H1 (cell line): Measurements from ENCODE around the gene SBF2. TPM values are rescaled to one million over a fixed set of nuclear protein-coding genes. Genes with fewer than 3 reads are reported as not detected.

Experiments used
- BACH1 ChIP-seq: IDR thresholded peaks from 2 replicates; pipeline ENCODE4 v1.6.1; 2012; ENCODE audit warnings: low read length, improper control_type of control experiment
- CBX8 ChIP-seq: fragments of 300-800, 300-1000 bp; sonication (generic); IDR thresholded peaks from 2 replicates; pipeline ENCODE4 v1.7.1; 2016; ENCODE audit warnings: low read depth, low read length, borderline replicate concordance
- CEBPB ChIP-seq: IDR thresholded peaks from 2 replicates; pipeline ENCODE4 v1.6.1; 2012; ENCODE audit warnings: low read depth, low read length
- HDAC2 ChIP-seq, 2 experiments: fragments of 300-600 bp in 1 of 2; sonication (generic) in 1 of 2; IDR thresholded peaks; 2 replicates each; pipeline ENCODE4 v1.6.1; 2011 to 2012; ENCODE audit warnings: low read depth in 2 of 2, low read length in 2 of 2, mild to moderate bottlenecking in 2 of 2, moderate library complexity in 2 of 2, borderline replicate concordance in 1 of 2, inconsistent platforms in 1 of 2
- JUN ChIP-seq: IDR thresholded peaks from 2 replicates; pipeline ENCODE4 v1.6.1; 2011; ENCODE audit warnings: low read depth, mild to moderate bottlenecking, improper control_type of control experiment, low read length
- SIRT6 ChIP-seq: IDR thresholded peaks from one replicate; pipeline ENCODE4 v1.7.1; 2012; ENCODE audit warnings: low read length, inconsistent platforms
- SIX5 ChIP-seq: IDR thresholded peaks from 2 replicates; pipeline ENCODE4 v1.6.1; 2011; ENCODE audit warnings: mild to moderate bottlenecking, low read depth, low read length
- polyA plus RNA-seq, 7 experiments: library from polyadenylated mRNA; depleted of rRNA in 3 of 7; stranded (reverse) in 5 of 7; unstranded in 2 of 7; fragments of >200 nt in 5 of 7; fragments of 200-250 nt in 2 of 7; gene quantifications; 1 replicate in 5 of 7; 2 replicates in 1 of 7; 4 replicates in 1 of 7; pipeline versions ENCODE4 v1.2.1 to v1.2.3, GENCODE V29; 2011 to 2013; ENCODE audit warnings: missing spikeins in 2 of 7, mixed read lengths in 2 of 7
- total RNA-seq: library from RNA; stranded (reverse); fragmentation: NEBNext Ultra II Directional; extraction: Animal tissue kit (Norgen Biotek cat#: 25700); gene quantifications from 2 replicates; pipeline ENCODE4 v1.2.1, GENCODE V29; 2021

SBF2 gene
- total and polyA plus RNA-seq, 2 of the 8 experiments (the other 6 are each of a cell fraction or from before 2014, with no cell fraction given): 36.7 to 50.5 TPM

- TF ChIP-seq BACH1 (no peak), CBX8 (no peak), SIX5 (no peak), CEBPB (no peak), HDAC2 (IDR thresholded peaks at IDR 0.05; ENCODE audit: borderline replicate concordance in 1 of 2, low read depth in 2 of 2, low read length in 2 of 2) (no peak), SIRT6 (no peak), JUN (no peak)
These were observed 171.5 kb downstream of the SBF2 start (continued) for GRCh38 chr11:10122326-10123197.
